ENCODE measurements around the gene GID4.

GID4 gene

DNA sequence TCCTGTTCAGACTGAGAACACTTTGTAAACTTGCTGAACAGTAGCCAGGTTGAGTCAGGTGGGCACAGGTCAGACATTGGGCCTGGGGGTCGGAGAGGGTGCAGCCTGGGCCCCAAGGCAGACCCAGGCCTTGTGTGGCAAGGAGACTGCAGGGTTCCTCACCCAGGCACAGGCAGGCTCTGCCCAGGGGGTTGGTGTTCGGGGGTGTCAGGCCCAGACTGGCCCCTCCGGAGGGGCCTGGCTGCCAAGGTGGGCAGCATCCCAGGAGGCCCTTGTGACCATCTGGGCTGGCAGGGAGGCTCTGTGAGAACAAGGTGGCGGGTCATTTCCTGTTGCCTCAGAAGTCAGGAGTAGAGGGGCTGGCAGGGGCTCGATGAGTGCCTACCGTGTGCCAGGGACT lies 68.8 kb downstream of the GID4 start:
- no peaks in the 10 kb centered on the region for H3K9me3 ChIP-seq (replicated peaks in 1 of 2; ENCODE audit: control insufficient read depth in 2 of 2, insufficient read depth in 1 of 2, low read depth in 1 of 2, low read length in 2 of 2)
- H4K8ac ChIP-seq (ENCODE audit: low read depth, low read length) = no peak overlapping the region
- no peak overlapping the region for H2BK15ac ChIP-seq (ENCODE audit: low read length)
- no peak overlapping the region for H3K27ac ChIP-seq (replicated peaks; ENCODE audit: low read length)
- peaks cover 14 to 37% of the 10 kb centered on the region in 2 donors for H3K36me3 ChIP-seq (replicated peaks in 1 of 2; ENCODE audit: control insufficient read depth in 2 of 2, insufficient read depth in 2 of 2, low read length in 2 of 2)
- no peak overlapping the region for H2BK12ac ChIP-seq (ENCODE audit: low read length)
- no peak overlapping the region for H3K4ac ChIP-seq (ENCODE audit: low read length)
- H3K23ac ChIP-seq (ENCODE audit: low read depth, low read length, poor library complexity) = no peak overlapping the region
- no peak overlapping the region for H2BK5ac ChIP-seq (ENCODE audit: low read length)
- H2AK5ac ChIP-seq (ENCODE audit: low read depth, low read length) = no peak overlapping the region
- no peak overlapping the region for H2AFZ ChIP-seq (ENCODE audit: low read length)
- no peak overlapping the region for H3K14ac ChIP-seq (ENCODE audit: low read length)
- no peak overlapping the region for H3K4me2 ChIP-seq (ENCODE audit: insufficient read depth, low read length, poor library complexity, severe bottlenecking)
- H3K18ac ChIP-seq (ENCODE audit: low read length) = peak overlapping the region; percentile 30
- H3K27me3 ChIP-seq (ENCODE audit: control insufficient read depth in 3 of 3, insufficient read depth in 3 of 3, low read depth in 1 of 3, low read length in 3 of 3) = no peaks in the 10 kb centered on the region
- no peak overlapping the region for H3K9ac ChIP-seq (ENCODE audit: low read depth, low read length, poor library complexity)
- no CpG with 5 or more reads among the region's 6 CpGs for WGBS, 2 donors (ENCODE audit: extremely low coverage in 2 of 2, insufficient read length in 2 of 2, insufficient replicate concordance in 1 of 2)
- H2BK120ac ChIP-seq (ENCODE audit: low read depth, low read length) = no peak overlapping the region
- H4K91ac ChIP-seq (ENCODE audit: low read depth, low read length, poor library complexity) = no peak overlapping the region
- H3K79me1 ChIP-seq (ENCODE audit: low read depth, low read length) = peaks cover 2% of the 10 kb centered on the region
- no peak for DNase-seq (ENCODE audit: low spot score)
- H3K4me3 ChIP-seq (ENCODE audit: low read length in 2 of 2) = no peak overlapping the region
- peaks cover 9 to 25% of the 10 kb centered on the region in 2 donors for H3K4me1 ChIP-seq (ENCODE audit: control insufficient read depth in 2 of 2, insufficient read depth in 1 of 2, low read depth in 1 of 2, low read length in 2 of 2)

GRCh38 chr17:18108401-18109312 lies 69.4 kb downstream of the GID4 start, which contains the start of gene MYO15A:
Gene MYO15A, plus strand, starts transcription at chr17:18108756. Its CDS starts 10,045 bp downstream, at chr17:18118801.
- Histone ChIP-seq H3K4ac (ENCODE audit: low read length) (peak within 1 kb of the TSS; percentile 30), H2BK12ac (ENCODE audit: low read length) (no peak within 1 kb of the TSS), H4K8ac (ENCODE audit: low read depth, low read length) (no peak within 1 kb of the TSS), H4K91ac (ENCODE audit: low read depth, low read length, poor library complexity) (no peak within 1 kb of the TSS), H2AK5ac (ENCODE audit: low read depth, low read length) (no peak within 1 kb of the TSS), H3K9me3 (replicated peaks in 1 of 2; ENCODE audit: control insufficient read depth in 2 of 2, insufficient read depth in 1 of 2, low read depth in 1 of 2, low read length in 2 of 2) (no peaks in the 10 kb centered on the region), H3K36me3 (replicated peaks in 1 of 2; ENCODE audit: control insufficient read depth in 2 of 2, insufficient read depth in 2 of 2, low read length in 2 of 2) (peaks cover 14 to 33% of the 10 kb centered on the region in 2 donors), H3K4me2 (ENCODE audit: insufficient read depth, low read length, poor library complexity, severe bottlenecking) (no peak within 1 kb of the TSS), H3K18ac (ENCODE audit: low read length) (peak within 1 kb of the TSS; percentile 35), H2BK120ac (ENCODE audit: low read depth, low read length) (peak within 1 kb of the TSS; percentile 22), H3K23ac (ENCODE audit: low read depth, low read length, poor library complexity) (peak within 1 kb of the TSS; percentile 34), H3K79me1 (ENCODE audit: low read depth, low read length) (peaks cover 2% of the 10 kb centered on the region), H2BK5ac (ENCODE audit: low read length) (peak within 1 kb of the TSS; percentile 84), H2BK15ac (ENCODE audit: low read length) (peak within 1 kb of the TSS; percentile 23), H3K14ac (ENCODE audit: low read length) (peak within 1 kb of the TSS; percentile 63), H3K9ac (ENCODE audit: low read depth, low read length, poor library complexity) (no peak within 1 kb of the TSS), H3K27me3 (ENCODE audit: control insufficient read depth in 3 of 3, insufficient read depth in 3 of 3, low read depth in 1 of 3, low read length in 3 of 3) (no peaks in the 10 kb centered on the region), H3K4me3 (ENCODE audit: low read length in 2 of 2) (no peak within 1 kb of the TSS), H3K27ac (replicated peaks; ENCODE audit: low read length) (no peak within 1 kb of the TSS), H3K4me1 (ENCODE audit: control insufficient read depth in 2 of 2, insufficient read depth in 1 of 2, low read depth in 1 of 2, low read length in 2 of 2) (peaks cover 9 to 25% of the 10 kb centered on the region in 2 donors), H2AFZ (ENCODE audit: low read length) (no peak within 1 kb of the TSS)
- no peak for DNase-seq (ENCODE audit: low spot score)
- no CpG with 5 or more reads among the region's 17 CpGs for WGBS, 2 donors (ENCODE audit: extremely low coverage in 2 of 2, insufficient read length in 2 of 2, insufficient replicate concordance in 1 of 2)

DNA sequence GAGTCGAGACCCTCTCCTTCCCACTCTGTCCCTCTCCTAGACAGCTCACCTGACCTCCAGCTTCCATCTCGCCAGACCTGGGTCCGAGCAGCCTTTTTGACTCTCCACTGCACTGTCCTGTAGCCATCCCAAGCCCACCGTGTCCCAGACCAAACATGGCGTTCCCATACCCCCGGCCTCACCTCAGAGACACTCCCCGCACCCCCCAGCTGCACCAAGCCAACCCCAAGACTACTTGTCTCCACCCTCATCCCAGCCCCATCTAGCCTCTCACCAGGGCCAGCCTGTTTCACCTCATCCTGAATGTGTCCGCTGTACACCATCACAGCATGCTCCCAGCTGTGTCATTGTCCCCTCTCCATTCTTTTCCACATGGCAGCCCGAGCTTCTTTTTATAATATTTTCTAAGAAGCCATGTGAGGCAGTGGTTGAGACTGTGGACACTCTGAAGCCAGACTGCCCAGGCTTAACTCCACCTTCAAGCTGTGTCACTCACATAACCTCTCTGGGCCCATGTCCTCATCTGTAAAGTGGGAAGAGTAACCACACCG lies 70.8 kb downstream of the GID4 start:
- Histone ChIP-seq H2BK5ac (ENCODE audit: low read length) (no peak overlapping the region), H3K4me3 (ENCODE audit: low read length in 2 of 2) (no peak overlapping the region), H3K9me3 (replicated peaks in 1 of 2; ENCODE audit: control insufficient read depth in 2 of 2, insufficient read depth in 1 of 2, low read depth in 1 of 2, low read length in 2 of 2) (no peaks in the 10 kb centered on the region), H3K23ac (ENCODE audit: low read depth, low read length, poor library complexity) (no peak overlapping the region), H2AK5ac (ENCODE audit: low read depth, low read length) (no peak overlapping the region), H2AFZ (ENCODE audit: low read length) (no peak overlapping the region), H2BK120ac (ENCODE audit: low read depth, low read length) (no peak overlapping the region), H4K8ac (ENCODE audit: low read depth, low read length) (no peak overlapping the region), H4K91ac (ENCODE audit: low read depth, low read length, poor library complexity) (no peak overlapping the region), H3K9ac (ENCODE audit: low read depth, low read length, poor library complexity) (peak overlapping the region; percentile 25), H3K4ac (ENCODE audit: low read length) (no peak overlapping the region), H3K4me2 (ENCODE audit: insufficient read depth, low read length, poor library complexity, severe bottlenecking) (no peak overlapping the region), H3K14ac (ENCODE audit: low read length) (no peak overlapping the region), H3K27ac (replicated peaks; ENCODE audit: low read length) (no peak overlapping the region), H3K4me1 (ENCODE audit: control insufficient read depth in 2 of 2, insufficient read depth in 1 of 2, low read depth in 1 of 2, low read length in 2 of 2) (peaks cover 11 to 25% of the 10 kb centered on the region in 2 donors), H3K18ac (ENCODE audit: low read length) (no peak overlapping the region), H3K27me3 (ENCODE audit: control insufficient read depth in 3 of 3, insufficient read depth in 3 of 3, low read depth in 1 of 3, low read length in 3 of 3) (no peaks in the 10 kb centered on the region), H2BK15ac (ENCODE audit: low read length) (no peak overlapping the region), H3K36me3 (replicated peaks in 1 of 2; ENCODE audit: control insufficient read depth in 2 of 2, insufficient read depth in 2 of 2, low read length in 2 of 2) (peaks cover 9 to 20% of the 10 kb centered on the region in 2 donors), H2BK12ac (ENCODE audit: low read length) (no peak overlapping the region), H3K79me1 (ENCODE audit: low read depth, low read length) (no peaks in the 10 kb centered on the region)
- no peak for DNase-seq (ENCODE audit: low spot score)
- no CpG with 5 or more reads among the region's 10 CpGs for WGBS, 2 donors (ENCODE audit: extremely low coverage in 2 of 2, insufficient read length in 2 of 2, insufficient replicate concordance in 1 of 2)

DNA sequence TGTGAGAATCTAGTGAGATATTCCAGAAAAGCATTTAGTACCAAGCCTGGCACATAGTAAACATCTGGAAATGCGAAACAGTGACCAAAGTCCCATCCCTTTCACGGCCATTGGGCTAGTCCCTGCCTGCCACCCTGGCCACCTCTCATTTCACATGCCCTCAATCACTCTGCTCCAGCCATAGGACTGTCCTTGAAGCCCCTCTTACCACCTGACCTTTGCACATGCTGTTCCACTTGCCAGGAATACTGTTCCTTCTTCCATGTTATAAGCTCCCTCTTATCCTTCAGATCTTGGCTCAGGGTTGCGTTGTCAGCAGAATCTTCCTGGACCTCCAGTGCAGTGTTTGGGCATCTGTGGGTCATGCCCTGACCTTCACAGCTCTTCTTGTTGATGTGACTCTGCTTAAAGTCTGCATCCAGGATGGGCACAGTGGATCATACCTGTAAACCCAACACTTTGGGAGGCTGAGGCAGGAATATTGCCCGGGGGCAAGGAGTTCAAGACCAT lies 71.5 kb downstream of the GID4 start:
- Histone ChIP-seq H3K18ac (ENCODE audit: low read length) (no peak overlapping the region), H4K91ac (ENCODE audit: low read depth, low read length, poor library complexity) (no peak overlapping the region), H3K27ac (replicated peaks; ENCODE audit: low read length) (no peak overlapping the region), H3K9me3 (replicated peaks in 1 of 2; ENCODE audit: control insufficient read depth in 2 of 2, insufficient read depth in 1 of 2, low read depth in 1 of 2, low read length in 2 of 2) (no peaks in the 10 kb centered on the region), H2BK15ac (ENCODE audit: low read length) (no peak overlapping the region), H3K4me1 (ENCODE audit: control insufficient read depth in 2 of 2, insufficient read depth in 1 of 2, low read depth in 1 of 2, low read length in 2 of 2) (peaks cover 13 to 25% of the 10 kb centered on the region in 2 donors), H3K9ac (ENCODE audit: low read depth, low read length, poor library complexity) (no peak overlapping the region), H3K79me1 (ENCODE audit: low read depth, low read length) (no peaks in the 10 kb centered on the region), H2BK5ac (ENCODE audit: low read length) (no peak overlapping the region), H3K4me2 (ENCODE audit: insufficient read depth, low read length, poor library complexity, severe bottlenecking) (no peak overlapping the region), H2AK5ac (ENCODE audit: low read depth, low read length) (no peak overlapping the region), H3K4me3 (ENCODE audit: low read length in 2 of 2) (no peak overlapping the region), H4K8ac (ENCODE audit: low read depth, low read length) (no peak overlapping the region), H2BK120ac (ENCODE audit: low read depth, low read length) (no peak overlapping the region), H3K27me3 (ENCODE audit: control insufficient read depth in 3 of 3, insufficient read depth in 3 of 3, low read depth in 1 of 3, low read length in 3 of 3) (no peaks in the 10 kb centered on the region), H3K23ac (ENCODE audit: low read depth, low read length, poor library complexity) (no peak overlapping the region), H2AFZ (ENCODE audit: low read length) (no peak overlapping the region), H3K4ac (ENCODE audit: low read length) (no peak overlapping the region), H2BK12ac (ENCODE audit: low read length) (no peak overlapping the region), H3K36me3 (replicated peaks in 1 of 2; ENCODE audit: control insufficient read depth in 2 of 2, insufficient read depth in 2 of 2, low read length in 2 of 2) (peaks cover 5 to 17% of the 10 kb centered on the region in 2 donors), H3K14ac (ENCODE audit: low read length) (no peak overlapping the region)
- no CpG with 5 or more reads among the region's 4 CpGs for WGBS, 2 donors (ENCODE audit: extremely low coverage in 2 of 2, insufficient read length in 2 of 2, insufficient replicate concordance in 1 of 2)
- DNase-seq (ENCODE audit: low spot score) = no peak
